Nephron (organoid): ENCODE data around the gene AGPAT3.

Experiments
- H3K27ac Mint-ChIP-seq, 3 experiments: 2 replicates each; pipeline ENCODE4 v1.8.0; 2020; ENCODE audit warnings: mixed read lengths in 3 of 3, mild to moderate bottlenecking in 2 of 3, moderate library complexity in 1 of 3
- H3K27me3 Mint-ChIP-seq: 2 replicates; pipeline ENCODE4 v1.8.0; 2021; ENCODE audit warnings: low read depth, mild to moderate bottlenecking, moderate library complexity, mixed read lengths
- H3K36me3 Mint-ChIP-seq: 2 replicates; pipeline ENCODE4 v1.8.0; 2020; ENCODE audit warnings: low read depth, mixed read lengths
- H3K4me1 Mint-ChIP-seq: 2 replicates; pipeline ENCODE4 v1.8.0; 2020; ENCODE audit warnings: mixed read lengths
- H3K4me3 Mint-ChIP-seq, 3 experiments: 2 replicates each; pipeline ENCODE4 v1.8.0; 2020; ENCODE audit warnings: mild to moderate bottlenecking in 3 of 3, mixed read lengths in 3 of 3, moderate library complexity in 2 of 3
- H3K9me3 Mint-ChIP-seq: 2 replicates; pipeline ENCODE4 v1.8.0; 2020; ENCODE audit warnings: mixed read lengths
- TF ChIP-seq, protein P1 (sequence below), 3 experiments: fragments of 200-600 bp; sonication (generic); IDR thresholded peaks; one replicate each; pipeline ENCODE4 v1.5.0; 2021; ENCODE audit warnings: antibody characterized with exemption in 3 of 3; ENCODE audit not compliant: unreplicated experiment in 3 of 3

The AGPAT3 gene

DNA sequence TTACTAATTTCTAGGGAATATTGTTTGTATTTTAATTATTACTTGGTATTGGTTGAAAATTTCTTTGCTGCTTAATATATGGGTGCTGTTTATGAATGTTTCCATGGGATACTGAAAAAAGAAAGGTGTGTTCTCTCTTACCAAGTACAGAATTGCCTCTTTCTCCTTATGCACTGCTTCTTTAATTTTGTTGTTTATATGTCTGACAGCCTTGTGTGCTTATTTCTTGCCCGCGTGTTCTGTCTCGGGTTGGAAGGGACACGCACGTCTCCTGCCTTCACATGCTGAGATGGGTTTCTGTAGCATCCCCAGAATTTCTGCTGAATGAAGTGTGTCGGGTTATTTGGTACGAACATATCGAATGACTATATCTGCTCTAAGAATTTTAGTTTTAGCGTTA is 51.1 kb downstream of the AGPAT3 start:
- H3K27me3 Mint-ChIP-seq = no peaks in the 10 kb centered on the region
- no peak overlapping the region for H3K4me3 Mint-ChIP-seq
- peaks cover 9% of the 10 kb centered on the region for H3K9me3 Mint-ChIP-seq
- peak overlapping the region in 1 of 3 experiments; percentile 40 for H3K27ac Mint-ChIP-seq
- H3K36me3 Mint-ChIP-seq = peaks cover 5% of the 10 kb centered on the region
- peaks cover 45% of the 10 kb centered on the region for H3K4me1 Mint-ChIP-seq
- TF ChIP-seq, protein P1, sequence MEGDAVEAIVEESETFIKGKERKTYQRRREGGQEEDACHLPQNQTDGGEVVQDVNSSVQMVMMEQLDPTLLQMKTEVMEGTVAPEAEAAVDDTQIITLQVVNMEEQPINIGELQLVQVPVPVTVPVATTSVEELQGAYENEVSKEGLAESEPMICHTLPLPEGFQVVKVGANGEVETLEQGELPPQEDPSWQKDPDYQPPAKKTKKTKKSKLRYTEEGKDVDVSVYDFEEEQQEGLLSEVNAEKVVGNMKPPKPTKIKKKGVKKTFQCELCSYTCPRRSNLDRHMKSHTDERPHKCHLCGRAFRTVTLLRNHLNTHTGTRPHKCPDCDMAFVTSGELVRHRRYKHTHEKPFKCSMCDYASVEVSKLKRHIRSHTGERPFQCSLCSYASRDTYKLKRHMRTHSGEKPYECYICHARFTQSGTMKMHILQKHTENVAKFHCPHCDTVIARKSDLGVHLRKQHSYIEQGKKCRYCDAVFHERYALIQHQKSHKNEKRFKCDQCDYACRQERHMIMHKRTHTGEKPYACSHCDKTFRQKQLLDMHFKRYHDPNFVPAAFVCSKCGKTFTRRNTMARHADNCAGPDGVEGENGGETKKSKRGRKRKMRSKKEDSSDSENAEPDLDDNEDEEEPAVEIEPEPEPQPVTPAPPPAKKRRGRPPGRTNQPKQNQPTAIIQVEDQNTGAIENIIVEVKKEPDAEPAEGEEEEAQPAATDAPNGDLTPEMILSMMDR (IDR thresholded peaks at IDR 0.05; ENCODE audit: unreplicated experiment in 3 of 3) = no peak

DNA sequence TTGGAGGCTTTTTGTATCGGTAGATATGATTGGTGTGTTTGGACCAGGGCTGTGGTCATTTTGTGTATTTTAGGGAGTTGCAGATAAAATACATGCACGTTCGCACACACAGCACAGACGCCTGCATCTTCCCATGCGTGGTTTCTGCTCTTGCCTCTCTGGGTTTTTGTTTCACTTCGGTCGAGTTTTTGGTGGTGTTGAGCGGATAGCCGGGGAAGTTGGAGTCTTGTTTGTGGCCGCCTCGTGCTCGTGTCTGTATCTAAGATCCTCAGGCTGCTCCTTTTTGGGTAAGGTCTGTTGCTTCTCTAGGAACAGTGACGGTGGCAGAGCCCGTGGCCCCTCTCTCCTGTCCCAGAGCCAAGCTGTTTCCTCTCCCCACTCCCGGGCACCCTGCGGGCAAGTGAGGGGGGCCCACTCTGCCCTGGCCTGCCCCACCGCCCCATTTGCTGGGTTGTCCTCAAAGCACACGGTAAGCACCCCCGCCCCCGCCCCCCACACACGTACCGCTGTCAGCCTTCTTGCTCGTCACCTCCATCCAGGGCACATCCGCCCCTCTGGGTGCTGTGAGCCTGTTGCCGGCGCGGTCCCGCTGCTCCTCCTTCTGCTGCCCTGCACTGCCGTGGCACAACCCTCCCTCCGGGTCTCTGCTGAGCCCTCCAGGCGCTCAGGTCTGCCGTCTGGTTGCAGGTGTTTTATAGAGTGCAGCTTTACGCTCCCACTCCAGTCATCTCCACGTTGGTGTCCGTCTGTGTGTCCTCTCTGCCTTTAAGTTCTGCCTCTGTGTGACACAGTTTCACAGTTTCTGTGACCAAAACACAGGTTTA is 51.9 kb downstream of the AGPAT3 start:
- Mint-ChIP-seq H3K4me1 (peaks cover 47% of the 10 kb centered on the region), H3K27ac (peak overlapping the region in 2 of 3 experiments; percentile 40 to 60), H3K9me3 (peaks cover 9% of the 10 kb centered on the region), H3K27me3 (no peaks in the 10 kb centered on the region), H3K4me3 (no peak overlapping the region), H3K36me3 (peaks cover 5% of the 10 kb centered on the region)
- TF ChIP-seq, protein P1 (IDR thresholded peaks at IDR 0.05; ENCODE audit: unreplicated experiment in 3 of 3) = no peak

- Mint-ChIP-seq H3K27ac (peak overlapping the region in 2 of 3 experiments; percentile 26 to 38), H3K27me3 (no peaks in the 10 kb centered on the region), H3K36me3 (peaks cover under 1% of the 10 kb centered on the region), H3K9me3 (peaks cover 5% of the 10 kb centered on the region), H3K4me1 (peaks cover 45% of the 10 kb centered on the region), H3K4me3 (no peak overlapping the region)
- TF ChIP-seq, protein P1 (IDR thresholded peaks at IDR 0.05; ENCODE audit: unreplicated experiment in 3 of 3) = no peak
Measured at GRCh38 chr21:43917515-43918384, 52.7 kb downstream of the AGPAT3 start.

DNA sequence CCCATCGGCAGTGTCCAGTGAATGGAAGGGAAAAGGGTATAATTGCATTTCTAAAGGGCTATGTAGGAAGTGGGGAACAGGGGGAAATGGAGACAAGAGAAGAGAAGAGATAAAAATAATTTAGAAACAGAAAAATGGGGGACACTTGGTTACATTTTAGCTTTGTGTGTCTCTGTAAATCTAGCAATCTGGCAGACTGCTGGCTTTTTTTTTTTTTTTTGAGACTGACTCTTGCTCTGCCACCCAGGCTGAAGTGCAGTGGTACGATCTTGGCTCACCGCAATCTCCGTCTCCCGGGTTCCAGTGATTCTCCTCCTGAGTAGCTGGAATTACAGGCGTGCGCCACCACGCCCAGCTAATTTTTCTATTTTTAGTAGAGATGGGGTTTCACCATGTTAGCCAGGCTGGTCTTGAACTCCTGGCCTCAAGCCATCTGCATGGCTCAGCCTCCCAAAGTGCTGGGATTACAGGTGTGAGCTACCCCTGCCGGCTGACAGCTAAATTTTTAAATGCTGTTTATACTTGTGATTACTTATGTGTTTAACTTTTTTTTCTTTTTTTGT is 53.4 kb downstream of the AGPAT3 start:
- Mint-ChIP-seq H3K4me3 (no peak overlapping the region), H3K4me1 (peaks cover 51% of the 10 kb centered on the region), H3K9me3 (peaks cover 4% of the 10 kb centered on the region), H3K36me3 (no peaks in the 10 kb centered on the region), H3K27me3 (no peaks in the 10 kb centered on the region), H3K27ac (peak overlapping the region in 2 of 3 experiments; percentile 26 to 38)
- TF ChIP-seq, protein P1 (IDR thresholded peaks at IDR 0.05; ENCODE audit: unreplicated experiment in 3 of 3) = no peak

DNA sequence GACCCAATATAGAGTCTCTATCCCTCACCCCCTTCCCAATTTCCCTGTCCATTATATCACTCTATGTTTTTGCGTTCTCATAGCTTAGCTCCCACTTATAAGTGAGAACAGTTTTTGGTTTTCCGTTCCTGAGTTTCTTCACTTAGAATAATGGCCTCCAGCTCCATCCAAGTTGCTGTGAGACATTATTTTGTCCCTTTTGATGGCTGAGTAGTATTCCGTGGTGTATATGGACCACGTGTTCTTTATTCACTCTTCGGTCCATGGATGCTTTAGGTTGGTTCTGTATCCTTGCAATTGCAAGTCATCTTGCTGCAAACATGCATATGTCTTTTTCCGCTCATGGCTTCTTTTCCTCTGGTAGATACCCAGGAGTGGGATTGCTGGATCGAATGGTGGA is 54.3 kb downstream of the AGPAT3 start:
- peaks cover 50% of the 10 kb centered on the region for H3K4me1 Mint-ChIP-seq
- H3K27ac Mint-ChIP-seq = no peak overlapping the region
- no peaks in the 10 kb centered on the region for H3K27me3 Mint-ChIP-seq
- H3K36me3 Mint-ChIP-seq = no peaks in the 10 kb centered on the region
- H3K4me3 Mint-ChIP-seq = no peak overlapping the region
- TF ChIP-seq, protein P1 (IDR thresholded peaks at IDR 0.05; ENCODE audit: unreplicated experiment in 3 of 3) = no peak
- H3K9me3 Mint-ChIP-seq = no peaks in the 10 kb centered on the region
